ENCODE results near the gene FMN1.

Gene FMN1

GRCh38 chr15:33043636-33044035, 150.9 kb downstream of the FMN1 start:
- TF ChIP-seq, protein P1, sequence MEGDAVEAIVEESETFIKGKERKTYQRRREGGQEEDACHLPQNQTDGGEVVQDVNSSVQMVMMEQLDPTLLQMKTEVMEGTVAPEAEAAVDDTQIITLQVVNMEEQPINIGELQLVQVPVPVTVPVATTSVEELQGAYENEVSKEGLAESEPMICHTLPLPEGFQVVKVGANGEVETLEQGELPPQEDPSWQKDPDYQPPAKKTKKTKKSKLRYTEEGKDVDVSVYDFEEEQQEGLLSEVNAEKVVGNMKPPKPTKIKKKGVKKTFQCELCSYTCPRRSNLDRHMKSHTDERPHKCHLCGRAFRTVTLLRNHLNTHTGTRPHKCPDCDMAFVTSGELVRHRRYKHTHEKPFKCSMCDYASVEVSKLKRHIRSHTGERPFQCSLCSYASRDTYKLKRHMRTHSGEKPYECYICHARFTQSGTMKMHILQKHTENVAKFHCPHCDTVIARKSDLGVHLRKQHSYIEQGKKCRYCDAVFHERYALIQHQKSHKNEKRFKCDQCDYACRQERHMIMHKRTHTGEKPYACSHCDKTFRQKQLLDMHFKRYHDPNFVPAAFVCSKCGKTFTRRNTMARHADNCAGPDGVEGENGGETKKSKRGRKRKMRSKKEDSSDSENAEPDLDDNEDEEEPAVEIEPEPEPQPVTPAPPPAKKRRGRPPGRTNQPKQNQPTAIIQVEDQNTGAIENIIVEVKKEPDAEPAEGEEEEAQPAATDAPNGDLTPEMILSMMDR (IDR thresholded peaks at IDR 0.05; ENCODE audit: control insufficient read depth, insufficient read depth, low read depth, low read length, missing control alignments) = no peak
- H3K4me3 ChIP-seq (ENCODE audit: control insufficient read depth, low read depth, low read length) = no peak overlapping the region
- no peak for DNase-seq (ENCODE audit: low read depth)

DNA sequence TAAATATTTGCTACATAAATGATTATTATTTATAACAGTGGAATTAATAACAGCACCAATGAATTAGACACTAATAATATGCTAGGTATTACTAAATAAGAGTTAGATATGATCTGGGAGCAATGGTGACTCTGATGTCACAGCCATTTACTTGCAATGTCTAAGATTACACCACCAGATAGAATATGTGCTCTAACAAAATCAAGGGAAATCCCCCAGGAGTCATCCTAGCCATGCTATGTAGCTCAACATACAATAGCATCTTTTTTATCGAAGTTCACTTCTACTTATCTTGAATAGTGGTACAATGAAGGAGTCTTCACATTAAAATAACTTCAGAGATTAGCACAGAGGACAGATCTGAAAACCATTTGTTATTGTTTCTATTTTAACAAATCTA, 154.0 kb downstream of the FMN1 start:
- no peak overlapping the region for H3K4me3 ChIP-seq (ENCODE audit: control insufficient read depth, low read depth, low read length)
- TF ChIP-seq, protein P1 (IDR thresholded peaks at IDR 0.05; ENCODE audit: control insufficient read depth, insufficient read depth, low read depth, low read length, missing control alignments) = no peak
- DNase-seq (ENCODE audit: low read depth) = no peak

- H3K4me3 ChIP-seq (ENCODE audit: control insufficient read depth, low read depth, low read length) = no peak overlapping the region
- no peak for DNase-seq (ENCODE audit: low read depth)
- TF ChIP-seq, protein P1 (IDR thresholded peaks at IDR 0.05; ENCODE audit: control insufficient read depth, insufficient read depth, low read depth, low read length, missing control alignments) = no peak
Measured at GRCh38 chr15:33034588-33034987, 159.9 kb downstream of the FMN1 start.

DNA sequence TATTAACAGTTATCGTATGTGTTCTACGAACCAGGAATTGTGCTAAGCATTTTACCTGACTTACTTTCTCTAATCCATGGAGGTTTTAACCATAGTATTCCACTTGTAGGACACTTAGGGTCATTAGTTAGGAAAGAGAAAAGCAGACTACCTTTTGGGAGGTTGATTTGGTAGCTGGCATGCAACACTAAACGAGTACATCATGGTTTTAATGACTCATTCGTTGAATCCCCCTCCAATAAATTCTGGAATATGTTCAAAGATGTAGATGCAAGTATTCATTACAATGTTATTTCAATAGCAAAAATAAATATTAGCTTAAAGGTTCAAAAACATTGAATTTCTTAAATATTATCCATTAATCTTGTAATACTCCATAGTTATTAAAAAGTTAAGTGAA, 162.5 kb downstream of the FMN1 start:
- TF ChIP-seq, protein P1 (IDR thresholded peaks at IDR 0.05; ENCODE audit: control insufficient read depth, insufficient read depth, low read depth, low read length, missing control alignments) = no peak

DNA sequence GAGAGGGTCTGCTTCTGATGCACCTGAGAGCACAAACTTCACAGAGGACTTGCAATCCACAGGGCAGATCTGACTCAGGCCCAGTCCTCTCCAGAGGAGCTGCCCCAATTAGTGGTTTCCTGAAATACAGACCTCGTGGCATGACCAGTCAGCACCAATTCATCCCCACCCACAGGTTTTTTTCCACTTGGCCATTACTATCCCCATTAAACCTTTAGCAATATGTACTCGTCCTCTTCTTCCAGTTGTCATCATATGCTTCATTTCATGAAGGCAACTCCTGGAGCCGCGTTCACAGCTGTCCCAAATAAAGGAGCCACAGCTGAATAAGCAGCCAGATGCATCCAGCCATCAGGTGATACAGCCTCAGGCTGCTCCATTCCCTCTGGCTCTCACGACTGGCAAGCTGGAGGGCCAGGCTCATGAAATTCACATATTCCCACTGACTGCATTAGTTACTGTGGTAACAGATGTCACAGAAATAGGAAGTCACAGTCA, 163.1 kb downstream of the FMN1 start:
- no peak overlapping the region for H3K4me3 ChIP-seq (ENCODE audit: control insufficient read depth, low read depth, low read length)
- TF ChIP-seq, protein P1 (IDR thresholded peaks at IDR 0.05; ENCODE audit: control insufficient read depth, insufficient read depth, low read depth, low read length, missing control alignments) = no peak
- DNase-seq (ENCODE audit: low read depth) = peak; percentile 55

More for the DNA sequence above, 162.5 kb downstream of the FMN1 start:
- DNase-seq (ENCODE audit: low read depth) = no peak
- H3K4me3 ChIP-seq (ENCODE audit: control insufficient read depth, low read depth, low read length) = no peak overlapping the region

DNA sequence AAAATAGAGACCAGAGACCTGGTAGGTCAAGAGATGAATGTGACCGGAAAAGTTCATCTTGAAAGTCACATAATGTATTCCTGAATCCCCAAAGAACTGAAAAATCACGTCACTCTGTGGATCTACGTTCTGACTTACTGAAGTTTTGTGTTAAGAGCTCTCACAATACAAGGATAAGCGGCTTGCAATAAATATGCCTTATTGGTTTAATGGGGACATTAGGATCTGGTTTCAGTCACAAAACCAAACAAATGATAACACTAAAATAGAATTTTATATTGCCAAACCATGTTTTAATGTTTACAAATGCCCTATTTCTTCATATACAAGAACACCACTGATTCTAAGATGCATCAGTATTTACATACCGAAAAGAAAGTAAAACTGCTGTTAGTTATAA, 164.2 kb downstream of the FMN1 start:
- DNase-seq (ENCODE audit: low read depth) = no peak

More for the DNA sequence above, 164.2 kb downstream of the FMN1 start:
- TF ChIP-seq, protein P1 (IDR thresholded peaks at IDR 0.05; ENCODE audit: control insufficient read depth, insufficient read depth, low read depth, low read length, missing control alignments) = no peak
- H3K4me3 ChIP-seq (ENCODE audit: control insufficient read depth, low read depth, low read length) = no peak overlapping the region

Measured in AG09309 (cell line).